Adipose tissue (tissue), 3 donors: Measurements from ENCODE around the gene RCBTB1. TPM values are rescaled to one million over a fixed set of nuclear protein-coding genes. Genes with fewer than 3 reads are reported as not detected.
"Not testable (repeated sequence)": the region's sequence is repeated elsewhere in the genome, so short reads cannot be mapped to it uniquely, and the experiment has no call there.

Experiments used
- H3K27ac ChIP-seq: one replicate; pipeline ENCODE4 v1.5.1; 2013; ENCODE audit warnings: low read depth, low read length
- WGBS, 3 donors: extraction: QIAGEN DNeasy Blood & Tissue Kit; methylation state at CpG; one replicate each; pipeline ENCODE4 v1.1.7; 2013; 5-methylcytosine and 5-hydroxymethylcytosine counted together
- polyA plus RNA-seq, 3 donors: library from polyadenylated mRNA; stranded (reverse); fragments of 200-250 nt; gene quantifications; one replicate each; pipeline ENCODE4 v1.2.3, GENCODE V29; 2013
- donor health status: healthy with polysubstance abuse.
- donor health status: Bipolar disorder and iron deficiency.
- donor health status: healthy.

Gene RCBTB1
- 1 to 10 TPM; 4.9 to 9.1 (median 6.4) TPM for polyA plus RNA-seq

DNA sequence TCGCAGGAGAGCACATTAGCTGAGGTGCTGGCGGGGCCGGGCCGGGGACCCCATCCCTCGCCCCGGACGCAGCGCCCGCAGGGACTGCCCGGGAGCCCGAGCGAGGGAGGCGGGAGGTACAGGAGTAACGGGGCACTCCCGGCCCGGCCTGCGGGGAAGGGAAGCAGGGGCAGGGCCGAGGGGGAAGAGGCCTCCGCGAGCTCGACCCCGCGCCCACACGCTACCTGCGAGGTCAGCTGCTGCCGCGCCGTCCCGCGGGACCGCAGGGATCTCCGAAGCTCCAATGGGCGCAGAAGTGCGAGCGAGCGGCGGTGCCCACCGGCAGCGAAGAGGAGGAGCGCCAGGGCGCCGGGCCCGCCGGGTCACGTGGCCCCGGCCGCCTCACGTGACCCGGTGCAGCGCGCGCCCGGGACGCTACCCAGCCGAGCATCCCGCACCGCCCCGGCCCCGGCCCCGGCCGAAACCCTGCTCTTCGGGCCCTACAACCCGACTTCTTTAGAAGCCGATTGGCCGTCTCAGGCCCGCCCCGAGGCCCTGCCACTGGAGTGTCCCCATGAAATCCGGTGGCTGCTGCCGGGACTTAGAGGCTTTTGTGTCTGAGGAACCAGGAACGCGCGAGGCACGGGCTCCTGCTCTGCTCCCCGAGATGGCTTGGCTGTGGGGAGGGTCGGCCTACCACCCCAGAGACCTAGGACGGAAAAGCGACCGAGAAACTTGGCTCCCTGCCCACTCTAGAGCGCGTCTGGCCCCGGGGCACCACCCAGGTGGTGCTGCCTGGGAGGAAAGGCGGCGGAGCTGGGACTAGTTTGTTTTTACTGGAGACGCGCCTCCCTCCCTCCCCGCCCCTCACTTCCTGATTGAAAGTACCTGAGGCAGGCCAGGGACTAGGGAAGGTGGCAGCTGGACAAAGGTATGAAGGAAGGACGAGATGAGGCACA, at the start of gene RCBTB1:
TSS of gene RCBTB1 (minus strand) at position 339 of the 938 bp plus-strand sequence. CDS start 18,279 bp downstream, outside the sequence.
- WGBS, 3 donors = 1% methylated on average over 77 to 87 of the region's 87 CpGs
- peak within 1 kb of the TSS; percentile 61 for H3K27ac ChIP-seq

GRCh38 chr13:49633710-49634109, 48.4 kb upstream of the RCBTB1 start:
- H3K27ac ChIP-seq = no peak overlapping the region
- WGBS, 3 donors = 83 to 91% (median 84%) methylated on average over 4 of the region's 4 CpGs

- WGBS, 3 donors = 90 to 94% (median 93%) methylated on average over 5 of the region's 5 CpGs
- no peak overlapping the region for H3K27ac ChIP-seq
These were observed 46.8 kb upstream of the RCBTB1 start for GRCh38 chr13:49632156-49632555.

- WGBS, 3 donors = 84 to 91% (median 90%) methylated on average over 16 of the region's 16 CpGs
- no peak overlapping the region for H3K27ac ChIP-seq
These were observed 45.2 kb upstream of the RCBTB1 start for GRCh38 chr13:49630580-49630979.

GRCh38 chr13:49629947-49630346, 44.6 kb upstream of the RCBTB1 start:
- WGBS, 3 donors = 64 to 82% (median 65%) methylated on average over 4 of the region's 4 CpGs

DNA sequence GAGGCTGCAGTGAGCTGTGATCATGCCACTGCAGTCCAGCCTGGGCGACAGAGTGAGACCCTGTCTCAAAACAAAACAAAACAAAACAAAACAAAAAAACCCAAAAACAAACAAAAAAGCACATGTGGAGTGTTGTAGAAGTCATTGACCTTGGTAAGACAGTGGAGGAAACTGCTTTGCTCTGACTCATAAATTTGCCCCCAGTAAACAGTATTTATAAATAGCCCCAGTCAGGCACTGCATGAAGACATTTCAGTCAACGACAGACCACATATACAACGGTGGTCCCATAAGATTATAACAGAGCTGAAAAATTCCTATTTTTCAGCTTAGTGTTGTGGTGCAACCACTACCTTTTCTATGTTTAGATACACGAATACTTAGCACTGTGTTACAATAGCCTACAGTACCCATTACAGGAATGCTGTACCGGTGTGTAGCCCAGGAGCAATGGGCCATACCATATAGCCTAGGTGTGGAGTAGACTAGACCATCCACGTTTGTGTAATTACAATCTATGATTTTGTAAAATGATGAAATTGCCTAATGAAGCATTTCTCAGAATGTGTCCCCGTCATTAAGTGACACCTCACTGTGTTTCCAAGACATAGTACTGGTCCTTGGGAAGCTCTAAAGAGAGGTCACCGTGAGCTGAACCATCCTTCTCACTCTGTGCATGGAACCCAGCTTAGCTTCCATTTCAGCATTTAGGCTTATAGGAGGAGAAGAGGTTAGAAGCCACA, 44.0 kb upstream of the RCBTB1 start:
- WGBS, 3 donors = 60 to 75% (median 64%) methylated on average over 8 of the region's 8 CpGs
- H3K27ac ChIP-seq = no peak overlapping the region

More at GRCh38 chr13:49629947-49630346, 44.6 kb upstream of the RCBTB1 start:
- no peak overlapping the region for H3K27ac ChIP-seq

GRCh38 chr13:49627831-49628652, 42.7 kb upstream of the RCBTB1 start, which contains the start of gene ARL11:
Gene ARL11, plus strand, starts transcription at chr13:49628507. Its CDS starts 1,941 bp downstream, at chr13:49630448.
- 38 to 62% (median 42%) methylated on average over 17 of the region's 17 CpGs for WGBS, 3 donors
- H3K27ac ChIP-seq = no peak within 1 kb of the TSS

- no peak overlapping the region for H3K27ac ChIP-seq
- 62 to 70% (median 69%) methylated on average over 12 of the region's 12 CpGs for WGBS, 3 donors
These were observed 40.2 kb upstream of the RCBTB1 start for GRCh38 chr13:49625392-49626079.

DNA sequence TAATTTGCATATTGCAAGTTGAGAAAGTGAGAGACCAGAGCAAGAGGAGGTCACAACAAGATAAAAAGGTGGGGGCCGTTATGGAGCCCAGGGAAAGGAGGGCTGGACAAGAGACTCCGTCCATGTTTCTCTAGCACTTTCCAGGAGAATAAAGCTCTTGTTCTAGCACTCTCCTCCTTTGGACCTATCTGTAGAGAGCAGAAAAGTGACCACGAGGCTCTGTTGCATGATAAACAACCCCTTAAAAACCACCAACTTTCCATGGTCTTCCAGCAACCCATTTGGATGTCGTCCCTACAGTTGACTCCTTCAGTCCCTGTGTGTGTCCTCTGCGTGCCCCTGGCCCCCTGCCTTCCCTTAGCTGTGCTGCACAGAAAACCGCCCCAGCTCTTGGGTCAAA, 38.9 kb upstream of the RCBTB1 start:
- whole genome bisulfite sequencing, 3 donors = 86 to 90% (median 88%) methylated on average over 6 of the region's 6 CpGs
- H3K27ac ChIP-seq = no peak overlapping the region

DNA sequence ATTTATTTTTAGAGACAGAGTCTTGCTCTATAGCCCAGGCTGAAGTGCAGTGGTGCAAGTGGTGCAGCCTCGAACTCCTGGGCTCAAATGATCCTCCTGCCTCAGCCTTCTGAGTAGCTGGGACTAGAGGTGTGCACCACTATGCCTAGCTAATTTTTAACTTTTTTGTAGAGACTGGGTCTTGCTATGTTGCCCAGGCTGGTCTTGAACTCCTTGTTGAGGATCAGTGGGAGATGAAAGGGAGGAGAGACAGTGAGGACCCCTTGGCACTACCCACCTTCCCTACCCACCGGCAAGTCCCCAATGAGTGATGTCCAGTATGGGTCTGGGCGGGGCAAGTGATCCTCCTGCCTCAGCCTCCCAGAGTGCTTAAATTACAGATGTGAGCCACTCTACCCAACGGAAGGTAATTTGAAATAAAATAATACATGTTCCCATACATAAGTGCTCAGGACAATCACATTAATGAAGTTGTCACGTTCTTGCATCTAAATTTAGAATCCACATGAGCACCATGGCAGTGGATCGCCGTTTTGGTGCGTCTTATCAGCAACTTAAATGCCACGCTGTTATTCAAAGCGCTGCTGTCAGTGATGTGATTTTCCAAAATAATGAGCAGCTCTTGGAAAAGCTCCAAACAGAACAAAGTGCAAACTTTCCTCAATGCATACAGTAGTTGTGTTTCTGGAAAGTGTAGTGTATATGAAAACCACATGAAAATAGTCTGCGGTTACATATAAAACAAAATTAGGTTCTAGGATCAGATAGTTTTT, 37.0 kb upstream of the RCBTB1 start:
- 43 to 65% (median 64%) methylated on average over 11 of the region's 11 CpGs for WGBS, 3 donors
- H3K27ac ChIP-seq = no peak overlapping the region

GRCh38 chr13:49620170-49620621, 34.8 kb upstream of the RCBTB1 start:
- H3K27ac ChIP-seq = no peak overlapping the region
- 29 to 79% (median 65%) methylated on average over 22 of the region's 22 CpGs for WGBS, 3 donors

GRCh38 chr13:49616676-49617065, 31.3 kb upstream of the RCBTB1 start:
- WGBS, 3 donors = 87 to 91% (median 90%) methylated on average over 3 of the region's 3 CpGs
- H3K27ac ChIP-seq = no peak overlapping the region

DNA sequence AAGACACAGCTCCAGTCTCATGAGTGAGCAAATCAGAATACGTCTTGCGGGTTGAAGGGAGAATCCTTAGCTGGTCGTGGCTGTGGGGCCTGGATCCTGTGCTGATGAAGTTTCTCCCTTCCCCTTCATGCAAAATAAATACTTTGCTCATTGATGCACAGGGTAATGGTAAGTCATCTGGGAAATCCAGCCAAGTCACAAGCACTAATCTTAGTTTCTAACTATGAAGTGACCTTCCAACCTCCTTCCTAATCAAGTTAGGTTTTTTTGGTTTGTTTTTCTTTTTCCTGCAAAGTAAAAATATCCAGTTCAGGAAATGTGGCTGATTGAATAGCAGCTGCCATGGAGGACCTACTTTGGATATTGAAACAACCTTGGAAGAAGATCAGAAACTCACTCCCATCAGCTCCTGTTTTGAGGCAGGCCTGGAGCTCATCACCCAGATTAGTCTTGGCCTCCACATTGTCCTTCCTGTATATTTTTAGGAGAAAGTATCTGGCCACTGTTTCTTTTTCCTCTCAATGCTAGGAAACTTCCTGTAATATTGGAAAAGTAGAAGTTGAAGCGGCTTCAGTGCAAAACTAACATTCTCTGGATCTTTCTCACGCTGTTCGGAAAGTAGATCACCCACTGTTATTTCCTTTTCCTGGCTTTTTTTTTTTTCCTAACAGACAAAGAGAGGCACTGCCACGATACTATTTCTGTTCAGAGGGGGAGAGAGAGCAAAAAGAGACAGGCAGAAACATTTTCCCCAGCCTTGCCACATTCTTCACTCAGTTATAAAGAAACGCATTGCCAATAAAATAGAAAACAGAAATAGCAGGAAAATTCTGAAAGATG, 30.7 kb upstream of the RCBTB1 start:
- 46 to 76% (median 47%) methylated on average over 8 of the region's 8 CpGs for WGBS, 3 donors
- H3K27ac ChIP-seq = no peak overlapping the region

DNA sequence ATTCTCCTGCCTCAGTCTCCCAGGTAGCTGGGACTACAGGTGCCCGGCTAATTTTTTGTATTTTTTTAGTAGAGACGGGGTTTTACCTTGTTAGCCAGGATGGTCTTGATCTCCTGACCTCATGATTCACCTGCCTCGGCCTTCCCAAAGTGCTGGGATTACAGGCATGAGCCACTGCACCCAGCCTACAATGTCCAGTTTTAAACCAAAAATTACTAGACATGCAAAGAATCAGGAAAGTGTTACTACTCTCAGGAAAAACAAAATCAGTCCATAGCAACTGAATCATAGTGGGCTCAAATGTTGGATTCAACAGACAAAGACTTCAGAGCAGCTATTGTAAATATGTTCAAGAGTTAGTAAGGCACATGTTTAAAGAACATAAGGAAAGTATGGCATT, 26.7 kb upstream of the RCBTB1 start:
- H3K27ac ChIP-seq = not testable (repeated sequence)
- 90 to 99% (median 98%) methylated on average over 3 of the region's 3 CpGs for WGBS, 3 donors

GRCh38 chr13:49610176-49610575, 24.8 kb upstream of the RCBTB1 start:
- WGBS, 3 donors = 78 to 96% (median 91%) methylated on average over 1 of the region's 1 CpG
- H3K27ac ChIP-seq = no peak overlapping the region

GRCh38 chr13:49608651-49609331, 23.4 kb upstream of the RCBTB1 start:
- H3K27ac ChIP-seq = no peak overlapping the region
- WGBS, 3 donors = 73 to 81% (median 80%) methylated on average over 1 of the region's 1 CpG
